ENCODE measurements around the gene SYNJ2. TPM values are rescaled to one million over a fixed set of nuclear protein-coding genes. Genes with fewer than 3 reads are reported as not detected.

The SYNJ2 gene
- total RNA-seq, 2 experiments from 2014 or later = 28.6 to 30.1 TPM

- ATAC-seq = no peak
- Mint-ChIP-seq H3K27me3 (no peaks in the 10 kb centered on the region), H3K36me3 (ENCODE audit: low read depth) (peaks cover 37% of the 10 kb centered on the region), H3K9me3 (ENCODE audit: low read depth) (no peaks in the 10 kb centered on the region), H3K4me1 (peaks cover 27% of the 10 kb centered on the region), H3K27ac (peak overlapping the region; percentile 10), H3K4me3 (no peak overlapping the region)
- ChIA-PET POLR2A (no interaction called here), CTCF (interaction anchor here (0.7 to 1.0 kb wide), 2 partner anchors 9 to 72 kb away, joined by 3 read pairs; no protein-coding TSS in a partner anchor)
- intact Hi-C loops (cut with DNase I, micrococcal nuclease) = no loop called here
- no peak for DNase-seq
Measured at GRCh38 chr6:158067436-158068015, 85.9 kb downstream of the SYNJ2 start.

- intact Hi-C loops (cut with DNase I, micrococcal nuclease) = no loop called here
- CTCF ChIA-PET = interaction anchor here (0.7 kb wide), 1 partner anchor 73 kb away, joined by 3 read pairs; no protein-coding TSS in a partner anchor
- H3K4me1 Mint-ChIP-seq = peaks cover 27% of the 10 kb centered on the region
Measured at GRCh38 chr6:158068156-158068892, 86.7 kb downstream of the SYNJ2 start.

GRCh38 chr6:158068893-158069799 is 87.5 kb downstream of the SYNJ2 start:
- Mint-ChIP-seq H3K27ac (peak overlapping the region; percentile 76), H3K4me3 (no peak overlapping the region), H3K27me3 (no peaks in the 10 kb centered on the region), H3K4me1 (peaks cover 27% of the 10 kb centered on the region), H3K9me3 (ENCODE audit: low read depth) (no peaks in the 10 kb centered on the region), H3K36me3 (ENCODE audit: low read depth) (peaks cover 36% of the 10 kb centered on the region)
- ATAC-seq = peak; percentile 30
- intact Hi-C loops (cut with DNase I, micrococcal nuclease) = no loop called here
- ChIA-PET CTCF (interaction anchor here (0.7 to 1.7 kb wide), 2 partner anchors 17 to 34 kb away, joined by 3 to 4 read pairs; no protein-coding TSS in a partner anchor), POLR2A (no interaction called here)
- DNase-seq = peak; percentile 41

More at GRCh38 chr6:158068156-158068892, 86.7 kb downstream of the SYNJ2 start:
- Mint-ChIP-seq H3K9me3 (ENCODE audit: low read depth) (no peaks in the 10 kb centered on the region), H3K27ac (peak overlapping the region; percentile 76), H3K36me3 (ENCODE audit: low read depth) (peaks cover 37% of the 10 kb centered on the region), H3K27me3 (no peaks in the 10 kb centered on the region), H3K4me3 (no peak overlapping the region)
- POLR2A ChIA-PET = interaction anchor here (0.6 kb wide), 1 partner anchor 41 kb away, joined by 3 read pairs; no protein-coding TSS in a partner anchor
- ATAC-seq (peak; percentile 33), DNase-seq (no peak)

- Mint-ChIP-seq H3K9me3 (ENCODE audit: low read depth) (no peaks in the 10 kb centered on the region), H3K4me3 (no peak overlapping the region), H3K27me3 (no peaks in the 10 kb centered on the region), H3K36me3 (ENCODE audit: low read depth) (peaks cover 39% of the 10 kb centered on the region), H3K4me1 (peaks cover 27% of the 10 kb centered on the region), H3K27ac (no peak overlapping the region)
- intact Hi-C loops (cut with DNase I, micrococcal nuclease) = loop anchor here (5.0 to 10.0 kb wide), 4 partner anchors 87 to 752 kb away; partner anchors contain the start of gene SYNJ2 (in 1 of the 2)
- DNase-seq = no peak
- ChIA-PET POLR2A (no interaction called here), CTCF (interaction anchor here (0.7 to 2.0 kb wide), 6 partner anchors 11 to 319 kb away, joined by 3 to 11 read pairs (median 4); no protein-coding TSS in a partner anchor)
- no peak for ATAC-seq
Measured at GRCh38 chr6:158069800-158070195, 88.1 kb downstream of the SYNJ2 start.

GRCh38 chr6:158070513-158070912 is 88.8 kb downstream of the SYNJ2 start:
- ChIA-PET POLR2A (no interaction called here), CTCF (interaction anchor here (0.7 to 3.0 kb wide), 9 partner anchors 12 to 320 kb away, joined by 3 to 28 read pairs (median 3); no protein-coding TSS in a partner anchor)
- no peaks in the 10 kb centered on the region for H3K9me3 Mint-ChIP-seq (ENCODE audit: low read depth)
- H3K4me3 Mint-ChIP-seq = no peak overlapping the region
- intact Hi-C loops (cut with DNase I, micrococcal nuclease) = loop anchor here (5.0 to 10.0 kb wide), 4 partner anchors 88 to 753 kb away; partner anchors contain the start of gene SYNJ2 (in 1 of the 2)
- DNase-seq = no peak
- H3K36me3 Mint-ChIP-seq (ENCODE audit: low read depth) = peaks cover 38% of the 10 kb centered on the region
- H3K4me1 Mint-ChIP-seq = peaks cover 27% of the 10 kb centered on the region
- H3K27ac Mint-ChIP-seq = no peak overlapping the region
- no peak for ATAC-seq
- no peaks in the 10 kb centered on the region for H3K27me3 Mint-ChIP-seq

GRCh38 chr6:158071121-158072082 is 89.7 kb downstream of the SYNJ2 start:
- POLR2A ChIA-PET = interaction anchor here (1.5 kb wide), 1 partner anchor 45 kb away, joined by 3 read pairs; no protein-coding TSS in a partner anchor
- Mint-ChIP-seq H3K27me3 (no peaks in the 10 kb centered on the region), H3K36me3 (ENCODE audit: low read depth) (peaks cover 43% of the 10 kb centered on the region), H3K4me1 (peaks cover 27% of the 10 kb centered on the region), H3K9me3 (ENCODE audit: low read depth) (no peaks in the 10 kb centered on the region), H3K4me3 (no peak overlapping the region), H3K27ac (no peak overlapping the region)
- intact Hi-C loops (cut with DNase I, micrococcal nuclease) = loop anchor here (1.0 to 10.0 kb wide), 8 partner anchors 45 to 754 kb away; partner anchors contain the start of gene SYNJ2 (in 2 of the 2)
- CTCF ChIA-PET = interaction anchor here (0.6 to 3.0 kb wide), 19 partner anchors 9 to 402 kb away, joined by 3 to 28 read pairs (median 5); no protein-coding TSS in a partner anchor
- ATAC-seq = no peak
- DNase-seq = no peak

- intact Hi-C loops (cut with DNase I, micrococcal nuclease) = loop anchor here (1.0 to 10.0 kb wide), 8 partner anchors 46 to 755 kb away; partner anchors contain the start of gene SYNJ2 (in 2 of the 2)
- H3K36me3 Mint-ChIP-seq (ENCODE audit: low read depth) = peaks cover 41% of the 10 kb centered on the region
- H3K4me3 Mint-ChIP-seq = no peak overlapping the region
- H3K4me1 Mint-ChIP-seq = peaks cover 27% of the 10 kb centered on the region
- peak; percentile 85 for DNase-seq
- ChIA-PET CTCF (interaction anchor here (0.6 to 3.0 kb wide), 32 partner anchors 8 to 919 kb away, joined by 3 to 28 read pairs (median 3); no protein-coding TSS in a partner anchor), POLR2A (interaction anchor here (0.6 to 1.5 kb wide), 3 partner anchors 46 to 260 kb away, joined by 3 read pairs; no protein-coding TSS in a partner anchor)
- peak; percentile 76 for ATAC-seq
- no peaks in the 10 kb centered on the region for H3K27me3 Mint-ChIP-seq
- no peak overlapping the region for H3K27ac Mint-ChIP-seq
- no peaks in the 10 kb centered on the region for H3K9me3 Mint-ChIP-seq (ENCODE audit: low read depth)
Measured at GRCh38 chr6:158072083-158072721, 90.5 kb downstream of the SYNJ2 start.

- ATAC-seq = no peak
- no peak overlapping the region for H3K27ac Mint-ChIP-seq
- ChIA-PET POLR2A (no interaction called here), CTCF (interaction anchor here (0.6 to 3.0 kb wide), 7 partner anchors 9 to 630 kb away, joined by 3 to 28 read pairs (median 5); partner anchors contain the start of gene SYNJ2)
- H3K4me3 Mint-ChIP-seq = no peak overlapping the region
- peaks cover 45% of the 10 kb centered on the region for H3K36me3 Mint-ChIP-seq (ENCODE audit: low read depth)
- peaks cover 19% of the 10 kb centered on the region for H3K4me1 Mint-ChIP-seq
- H3K27me3 Mint-ChIP-seq = no peaks in the 10 kb centered on the region
- no peak for DNase-seq
- no peaks in the 10 kb centered on the region for H3K9me3 Mint-ChIP-seq (ENCODE audit: low read depth)
- intact Hi-C loops (cut with DNase I, micrococcal nuclease) = loop anchor here (2.0 to 10.0 kb wide), 5 partner anchors 91 to 756 kb away; partner anchors contain the start of gene SYNJ2 (in 1 of the 2)
Measured at GRCh38 chr6:158073776-158074175, 92.1 kb downstream of the SYNJ2 start.

GRCh38 chr6:158076548-158076947 is 94.9 kb downstream of the SYNJ2 start:
- ChIA-PET CTCF (interaction anchor here (0.7 to 1.6 kb wide), 2 partner anchors 9 to 73 kb away, joined by 3 read pairs; no protein-coding TSS in a partner anchor), POLR2A (no interaction called here)
- DNase-seq (no peak), ATAC-seq (no peak)
- Mint-ChIP-seq H3K27me3 (no peaks in the 10 kb centered on the region), H3K4me3 (no peak overlapping the region), H3K27ac (no peak overlapping the region), H3K9me3 (ENCODE audit: low read depth) (no peaks in the 10 kb centered on the region), H3K36me3 (ENCODE audit: low read depth) (peaks cover 38% of the 10 kb centered on the region), H3K4me1 (peaks cover 2% of the 10 kb centered on the region)
- intact Hi-C loops (cut with DNase I, micrococcal nuclease) = loop anchor here in 1 of 2 experiments (10.0 kb wide), 1 partner anchor 172 kb away; no protein-coding TSS in a partner anchor
